HG03025 (cell line): ENCODE measurements around the gene CDYL2.

Experiments
- ATAC-seq: cut with Tn5 transposase; IDR thresholded peaks from one replicate; pipeline ENCODE4 v1.9.1; 2021; ENCODE audit warnings: mild to moderate bottlenecking, moderate library complexity; ENCODE audit not compliant: unreplicated experiment, low FRiP score

Gene CDYL2

DNA sequence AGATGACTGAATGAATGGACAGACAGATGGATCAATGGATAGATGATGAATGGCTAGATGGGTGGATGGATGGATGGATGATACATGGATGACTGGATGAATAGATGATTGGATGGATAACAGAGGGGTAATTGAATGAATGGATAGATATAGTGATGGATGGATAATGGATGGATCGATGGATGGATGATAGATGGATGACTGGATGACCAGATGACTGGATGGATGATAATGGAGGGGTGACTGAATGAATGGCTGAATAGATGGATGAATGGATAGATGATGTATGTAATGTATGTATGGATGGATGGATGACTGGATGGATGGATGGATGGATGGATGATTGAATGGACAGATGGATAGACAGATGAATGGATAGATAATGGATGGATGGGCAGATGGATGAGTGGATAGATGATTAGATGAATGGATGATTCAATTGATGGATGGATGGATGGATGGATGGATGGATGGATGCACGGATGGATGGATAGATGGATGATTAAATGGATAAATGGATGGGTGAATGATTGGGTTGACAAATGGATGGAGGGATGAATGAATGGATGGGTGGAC is 87.7 kb downstream of the CDYL2 start:
- ATAC-seq = no peak

DNA sequence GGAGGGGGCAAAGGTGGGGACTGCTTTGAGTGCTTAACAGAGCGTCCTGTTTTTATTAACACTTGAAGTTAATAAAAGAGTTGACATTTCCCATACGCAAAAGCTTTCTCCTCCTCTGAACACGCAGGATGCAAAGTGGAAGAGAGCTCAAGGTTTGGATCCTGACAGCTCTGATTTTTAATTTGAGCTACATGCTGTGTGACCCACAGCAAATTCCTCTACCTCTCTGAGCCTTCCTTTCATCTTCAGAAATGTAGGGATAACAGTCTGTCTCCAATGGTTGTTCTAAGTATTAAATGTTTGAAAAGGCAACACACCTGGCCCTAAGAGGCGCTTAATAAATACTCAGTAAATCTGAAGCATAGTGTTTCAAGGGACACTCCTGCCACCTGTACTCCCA is 93.0 kb downstream of the CDYL2 start:
- no peak for ATAC-seq

DNA sequence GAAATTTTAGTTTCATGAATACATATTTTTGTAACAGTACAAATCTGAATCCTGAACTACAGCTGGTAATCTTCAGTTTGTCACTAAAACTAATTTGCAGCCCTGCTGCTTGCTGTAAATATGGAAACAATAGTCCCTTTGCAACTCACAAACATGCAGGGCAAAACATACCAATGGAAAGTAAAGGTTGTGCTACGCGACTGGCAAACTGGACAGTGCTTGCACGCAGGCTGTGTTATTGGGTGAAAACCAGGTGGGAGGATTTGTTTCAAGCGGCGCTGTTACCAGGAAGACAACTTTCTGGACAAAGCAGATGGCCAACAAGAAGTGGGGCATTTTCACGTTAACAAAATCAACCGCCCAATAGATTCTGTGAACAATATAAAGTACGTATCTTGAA is 93.5 kb downstream of the CDYL2 start:
- ATAC-seq = no peak

DNA sequence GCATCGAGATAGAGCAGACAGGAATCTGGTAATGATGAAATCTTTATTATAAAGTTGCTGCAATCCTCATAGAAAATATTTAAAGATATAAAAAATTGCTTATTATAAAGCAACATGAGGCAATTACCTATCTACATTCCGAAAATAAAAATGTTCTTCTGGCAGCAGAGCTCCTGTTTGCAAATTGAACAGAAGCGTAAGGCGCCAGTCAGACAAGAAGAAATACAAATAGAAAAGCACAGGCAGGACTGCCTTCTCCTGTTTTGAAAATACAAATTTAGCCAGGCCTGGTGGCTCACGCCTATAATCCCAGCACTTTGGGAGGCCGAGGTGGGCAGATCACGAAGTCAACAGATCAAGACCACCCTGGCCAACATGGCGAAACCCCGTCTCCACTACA is 95.6 kb downstream of the CDYL2 start:
- ATAC-seq = no peak

DNA sequence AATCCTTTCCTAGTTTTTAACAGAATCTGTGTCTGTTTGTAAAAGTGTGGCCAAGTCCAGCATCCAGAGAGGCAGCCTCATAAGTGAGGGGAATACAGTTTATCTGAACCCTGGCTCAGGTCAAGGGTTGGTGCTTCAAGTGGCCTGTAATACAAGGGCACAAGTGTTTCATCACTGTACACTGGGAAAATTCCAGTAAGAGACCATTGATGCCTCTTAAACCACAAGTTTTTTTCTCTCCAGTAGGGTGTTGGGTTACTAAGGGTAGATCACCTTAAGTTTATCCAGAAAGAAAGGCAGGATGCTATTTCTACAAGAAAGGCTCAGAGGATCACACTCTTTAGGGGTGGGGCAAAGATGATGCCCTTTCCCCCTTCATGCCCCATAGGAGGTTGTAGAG is 96.7 kb downstream of the CDYL2 start:
- no peak for ATAC-seq

DNA sequence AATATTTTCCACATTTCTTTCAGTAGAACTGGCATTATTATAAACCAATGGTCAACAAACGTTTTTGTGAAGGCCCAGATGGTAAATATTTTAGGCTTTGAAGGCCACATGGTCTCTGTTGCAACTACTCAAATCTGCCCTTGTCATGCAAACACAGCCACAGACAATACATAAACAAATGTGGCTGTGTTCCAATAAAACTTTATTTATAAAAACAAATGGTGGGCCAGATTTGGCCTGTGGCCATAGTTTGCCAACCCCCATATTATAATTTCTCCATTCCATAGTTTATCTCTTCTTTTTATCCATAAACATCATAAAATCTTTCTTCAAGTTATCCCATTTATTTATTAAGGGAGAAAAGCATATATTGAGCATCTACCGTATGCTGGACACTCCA is 98.8 kb downstream of the CDYL2 start:
- ATAC-seq = no peak

DNA sequence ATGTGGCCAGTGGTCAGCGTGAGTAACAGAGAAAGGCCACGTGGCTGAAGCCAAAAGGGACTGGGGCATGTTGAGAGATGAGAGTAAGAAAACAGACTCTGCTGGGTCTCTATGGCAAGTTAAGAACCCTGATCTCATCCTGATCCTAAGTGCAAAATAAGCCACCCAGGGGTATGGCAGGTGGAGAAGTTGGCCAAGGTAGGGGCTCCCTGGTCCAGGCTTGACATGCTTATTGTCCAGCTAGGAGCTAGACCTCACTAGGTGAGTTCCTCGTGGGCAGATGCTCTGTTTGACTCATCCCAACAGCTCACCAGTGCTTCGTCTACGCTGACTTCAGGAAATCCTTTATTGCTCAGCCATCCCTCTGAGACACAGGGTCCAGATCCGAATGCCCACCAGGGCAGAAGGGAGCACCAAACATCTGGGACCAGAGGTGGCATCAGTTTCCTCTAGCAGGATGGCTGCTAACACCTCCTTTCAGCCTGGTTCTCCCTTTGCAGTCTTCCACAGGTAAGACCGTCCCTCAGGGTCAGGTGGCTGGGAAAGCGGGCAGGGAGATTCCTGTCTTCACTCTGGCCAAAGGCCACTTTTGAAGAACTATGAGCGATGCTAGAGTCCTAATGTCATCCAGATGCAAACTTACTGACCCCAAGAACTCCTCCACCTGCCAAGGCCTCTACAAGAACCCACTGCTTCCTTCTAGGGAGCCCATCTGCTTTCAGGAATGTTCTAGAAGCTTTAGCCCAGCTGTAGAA is 99.5 kb downstream of the CDYL2 start:
- ATAC-seq = no peak

DNA sequence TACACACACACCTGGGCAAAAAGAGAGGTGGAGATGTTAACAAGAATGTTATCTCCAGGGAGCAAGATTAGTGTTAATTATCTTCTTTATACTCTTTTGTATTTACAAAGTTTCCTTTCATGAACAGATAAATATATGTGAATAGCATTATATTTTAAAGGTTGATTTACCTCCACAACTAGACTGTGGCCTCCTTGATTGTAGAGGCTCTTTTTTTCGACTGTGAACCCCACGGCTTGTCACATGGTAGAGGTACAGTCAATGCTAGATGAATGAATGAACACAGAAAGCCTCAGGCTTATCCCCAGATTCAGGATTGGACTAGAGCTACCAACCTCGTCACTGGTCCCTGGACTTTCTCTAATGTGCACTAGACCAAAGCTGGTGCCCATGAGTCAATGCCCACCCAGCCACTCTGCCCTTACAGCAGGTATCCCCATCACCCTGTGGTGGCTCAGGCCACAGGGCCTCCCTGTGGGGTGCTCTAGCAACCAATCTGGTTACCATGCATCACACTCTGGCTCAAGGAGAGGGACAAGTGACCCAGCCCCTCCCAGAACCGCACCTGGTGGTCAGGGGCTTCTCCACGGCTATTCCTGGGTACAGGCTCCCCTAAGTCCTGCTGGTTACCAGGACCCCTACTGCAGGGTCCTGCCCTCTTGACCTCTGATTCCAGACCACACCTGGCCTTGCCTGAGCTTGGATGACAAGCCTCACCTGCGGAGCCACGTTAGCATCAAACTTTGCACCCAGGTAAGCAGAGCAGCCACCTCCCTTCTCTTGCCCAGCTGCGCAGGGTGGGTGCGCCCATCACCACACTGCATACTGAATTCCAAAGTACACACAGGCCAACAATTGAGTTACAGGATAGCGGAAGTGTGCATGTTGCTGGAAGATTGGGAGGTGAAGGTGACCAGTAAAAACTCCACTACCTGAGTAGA is 101.0 kb downstream of the CDYL2 start:
- no peak for ATAC-seq

DNA sequence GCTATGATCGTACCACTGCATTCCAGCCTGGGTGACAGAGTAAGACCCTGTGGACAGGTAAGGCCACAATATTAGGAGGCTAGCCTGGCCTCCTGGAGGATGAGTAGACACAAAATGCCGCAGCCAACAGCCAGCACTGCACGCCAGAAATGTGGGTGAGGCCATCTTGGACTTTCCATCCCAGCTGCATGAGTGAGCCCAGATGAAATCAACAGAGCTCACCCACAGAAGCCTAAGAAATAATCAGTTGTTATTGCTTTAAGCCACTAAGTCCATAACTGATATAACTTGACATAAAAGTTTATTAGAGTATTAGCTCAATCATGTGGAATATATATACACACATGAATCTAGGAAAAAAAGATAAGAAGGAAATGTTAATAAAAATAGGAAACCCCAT is 101.7 kb downstream of the CDYL2 start:
- no peak for ATAC-seq

DNA sequence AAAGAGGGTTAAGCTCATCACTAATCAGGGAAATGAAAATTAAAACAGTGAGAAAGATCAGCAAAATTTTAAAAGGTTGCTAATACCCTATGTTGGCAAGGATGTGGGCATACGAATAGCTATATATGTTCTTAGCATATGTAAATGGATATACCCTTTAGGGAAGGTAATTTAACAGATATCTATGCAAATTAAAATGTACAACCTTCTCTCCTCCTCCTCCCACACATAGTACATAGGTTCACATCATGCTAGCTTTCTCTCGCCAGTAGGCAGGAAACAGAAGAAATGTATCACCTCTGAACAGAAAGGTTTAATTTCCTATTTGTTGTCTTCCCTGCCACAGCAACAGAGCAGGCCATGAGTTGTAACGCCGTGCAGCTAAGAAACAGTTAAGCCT is 103.8 kb downstream of the CDYL2 start:
- ATAC-seq = no peak

DNA sequence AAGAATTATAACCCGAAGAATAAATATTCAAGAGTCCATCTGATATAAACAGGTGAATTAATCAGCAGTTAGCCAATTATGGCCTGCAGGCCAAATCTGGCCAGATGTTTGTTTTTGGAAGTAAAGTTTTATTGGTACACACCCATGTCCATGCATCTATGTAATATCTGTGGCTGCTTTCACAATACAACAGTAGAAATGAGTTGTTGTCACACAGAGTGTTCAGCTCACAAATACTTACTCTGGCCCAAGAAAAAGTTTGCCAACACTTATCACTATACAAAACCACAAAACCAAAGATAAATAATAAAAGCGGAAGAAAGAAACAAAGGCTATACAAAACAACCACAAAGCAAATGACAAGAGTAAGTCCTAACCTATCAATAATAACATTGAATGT is 109.4 kb downstream of the CDYL2 start:
- no peak for ATAC-seq

DNA sequence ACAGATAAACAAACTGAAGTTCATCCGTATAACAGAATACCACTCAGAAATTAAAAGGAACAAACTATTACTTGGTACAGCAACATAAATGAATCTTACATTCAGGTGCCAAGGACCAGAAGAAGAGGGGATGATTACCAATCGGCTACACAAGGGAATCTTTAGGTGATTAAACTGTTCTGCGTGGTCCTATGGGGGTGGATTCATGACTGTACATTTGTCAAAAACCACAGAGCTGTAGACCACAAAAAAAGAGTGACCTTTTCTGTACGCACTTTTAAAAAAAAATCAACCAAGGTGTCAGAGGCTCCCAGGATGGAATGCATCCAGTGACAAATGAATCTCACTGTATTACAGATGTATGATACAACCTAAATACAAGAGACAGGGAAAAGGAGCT is 110.8 kb downstream of the CDYL2 start:
- ATAC-seq = no peak

DNA sequence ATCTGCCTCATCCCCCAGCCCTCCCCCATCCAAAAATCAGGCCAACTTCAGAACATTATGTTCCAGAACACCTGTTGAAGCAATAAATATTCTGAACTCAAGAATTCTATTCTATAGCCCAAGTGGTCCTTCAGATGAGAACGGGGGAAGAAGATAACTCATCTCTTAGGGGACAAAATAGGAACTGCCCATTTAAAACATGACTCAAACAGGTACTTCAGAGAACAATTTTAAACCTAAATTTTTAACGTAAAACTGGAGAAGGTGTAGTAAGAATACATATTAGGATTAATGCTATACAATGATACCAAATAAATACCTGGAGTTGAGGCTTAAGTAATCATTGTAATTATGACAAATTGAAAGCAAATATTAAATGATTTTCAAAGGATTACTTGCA is 112.1 kb downstream of the CDYL2 start:
- ATAC-seq = no peak

DNA sequence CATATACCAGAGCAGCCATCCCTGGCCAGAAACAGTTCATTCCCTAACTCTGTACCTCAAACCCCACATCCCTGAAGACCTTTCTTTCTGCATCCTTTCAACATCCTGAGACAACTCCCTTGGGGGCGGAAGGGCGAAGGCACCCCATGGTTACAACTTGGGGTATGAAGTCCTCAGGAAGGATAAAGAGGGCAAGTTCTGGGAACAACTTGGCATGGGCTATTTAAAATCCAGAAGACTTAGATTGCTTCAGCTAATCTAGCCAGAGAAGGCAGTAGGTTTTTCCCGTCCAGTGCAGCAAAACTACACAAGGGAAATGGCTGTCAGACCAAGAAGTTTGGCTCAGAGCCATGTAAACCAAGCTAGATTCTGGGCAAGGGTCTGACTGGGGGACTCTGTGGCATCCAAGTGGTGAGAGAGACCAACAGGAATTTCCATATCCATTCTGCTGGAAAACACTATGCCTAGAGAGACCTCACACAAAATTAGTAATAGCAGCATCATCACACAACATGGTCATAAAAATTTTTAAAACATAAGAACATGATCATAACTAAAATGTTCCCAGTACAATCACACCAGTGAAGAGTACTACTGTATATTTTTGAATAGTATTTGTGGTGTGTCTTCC is 113.2 kb downstream of the CDYL2 start:
- ATAC-seq = no peak

DNA sequence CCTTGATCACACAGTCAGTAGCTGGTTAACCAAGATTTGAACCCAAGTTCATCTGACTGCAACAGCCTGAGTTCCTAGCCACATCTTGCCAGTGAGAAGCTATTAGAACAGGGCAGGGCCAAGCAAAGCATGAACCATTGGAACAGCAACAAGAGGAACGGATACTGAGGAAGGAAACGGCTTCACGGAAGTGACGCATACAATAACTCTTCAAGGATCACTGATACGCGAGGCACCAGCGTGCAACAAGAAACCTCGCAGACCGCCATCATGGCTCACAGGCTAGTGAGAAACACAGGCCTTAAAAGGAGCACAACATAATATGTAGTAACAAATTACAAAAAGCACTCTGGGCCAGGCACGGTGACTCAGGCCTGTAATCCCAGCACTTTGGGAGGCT is 114.9 kb downstream of the CDYL2 start:
- no peak for ATAC-seq

DNA sequence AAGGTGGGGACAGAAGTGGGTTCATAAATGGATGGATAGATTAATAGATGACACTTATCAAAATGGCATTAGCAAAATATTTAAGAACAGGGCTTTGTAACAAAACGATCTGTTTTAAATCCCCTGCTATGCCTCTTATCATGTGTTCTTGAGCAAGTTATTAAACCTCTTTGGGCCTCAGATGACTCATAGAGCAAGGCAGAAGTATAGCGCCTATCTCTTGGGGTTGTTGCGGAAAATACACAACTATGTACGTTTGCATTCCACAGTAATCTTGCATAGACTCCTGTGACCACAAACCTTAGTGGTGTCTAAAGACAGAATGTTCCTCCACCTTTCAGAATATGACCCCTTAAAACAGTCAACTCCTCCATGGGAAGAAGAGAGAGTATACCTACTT is 116.8 kb downstream of the CDYL2 start:
- no peak for ATAC-seq

DNA sequence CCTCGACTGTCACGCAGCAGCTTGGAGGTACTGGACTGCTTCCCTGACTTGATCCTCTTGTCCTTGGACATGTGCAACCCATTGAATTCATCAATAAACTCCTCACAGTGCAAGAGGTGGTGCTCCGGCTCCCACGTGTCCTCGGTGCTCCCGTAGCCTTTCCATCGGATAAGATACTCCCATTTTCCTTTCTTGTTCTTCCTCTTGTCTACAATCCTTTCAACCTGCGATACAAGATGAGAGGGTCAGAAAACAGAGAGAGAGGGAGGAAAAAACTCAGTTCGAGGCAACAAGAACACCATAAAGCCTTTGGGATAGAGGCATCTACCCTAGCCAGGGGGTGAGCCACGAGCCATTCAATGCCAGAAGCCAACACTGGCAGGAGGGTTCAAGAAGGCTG is 119.5 kb downstream of the CDYL2 start:
- ATAC-seq = no peak

DNA sequence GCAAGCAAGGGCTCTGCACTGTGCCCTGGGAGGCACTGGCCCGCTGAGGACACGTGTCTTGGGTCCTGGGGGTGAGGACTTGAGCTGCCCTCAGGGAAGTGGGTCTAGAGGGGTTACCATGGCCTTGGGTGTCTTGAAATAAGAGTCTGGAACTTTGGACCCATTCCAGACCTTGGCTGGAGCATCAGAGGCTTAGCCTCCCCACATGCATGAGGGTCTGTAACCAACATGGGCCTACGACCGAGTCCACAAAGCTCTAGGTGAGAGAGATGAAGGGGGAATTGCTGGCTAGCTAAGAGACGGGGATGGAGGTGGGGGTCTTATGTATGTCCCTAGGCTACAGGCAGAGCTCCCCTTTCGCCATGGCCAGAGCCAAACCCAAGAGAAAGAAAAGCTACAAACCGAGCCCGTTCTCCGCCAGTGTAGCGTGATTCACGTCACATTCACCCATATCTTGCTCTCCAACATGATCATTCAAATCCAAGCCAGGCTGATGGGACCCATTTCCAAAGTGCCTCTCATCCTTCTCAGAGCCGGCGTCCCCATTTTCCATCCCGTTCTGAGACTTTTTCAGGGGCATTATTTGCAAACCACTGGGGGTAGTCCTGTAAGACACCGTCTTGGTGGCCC is 120.1 kb downstream of the CDYL2 start:
- ATAC-seq = no peak

DNA sequence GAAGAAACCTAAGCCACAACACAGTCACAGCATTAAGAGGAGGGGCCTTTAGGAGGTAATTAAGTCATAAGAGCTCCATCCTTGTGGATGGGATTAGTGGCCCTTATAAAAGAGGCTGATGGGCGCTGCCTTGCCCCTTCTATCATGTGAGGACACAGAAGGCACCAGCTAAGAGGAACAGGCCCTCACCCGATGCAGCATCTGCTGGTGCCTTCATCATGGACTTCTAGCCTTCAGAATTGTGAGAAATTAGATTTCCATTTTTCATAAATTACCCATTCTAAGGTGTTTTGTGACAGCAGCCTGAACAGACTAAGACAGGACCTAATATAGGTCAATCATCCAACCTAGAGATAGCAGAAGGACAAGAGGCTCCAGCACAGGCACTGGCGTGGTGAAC is 120.8 kb downstream of the CDYL2 start:
- no peak for ATAC-seq

DNA sequence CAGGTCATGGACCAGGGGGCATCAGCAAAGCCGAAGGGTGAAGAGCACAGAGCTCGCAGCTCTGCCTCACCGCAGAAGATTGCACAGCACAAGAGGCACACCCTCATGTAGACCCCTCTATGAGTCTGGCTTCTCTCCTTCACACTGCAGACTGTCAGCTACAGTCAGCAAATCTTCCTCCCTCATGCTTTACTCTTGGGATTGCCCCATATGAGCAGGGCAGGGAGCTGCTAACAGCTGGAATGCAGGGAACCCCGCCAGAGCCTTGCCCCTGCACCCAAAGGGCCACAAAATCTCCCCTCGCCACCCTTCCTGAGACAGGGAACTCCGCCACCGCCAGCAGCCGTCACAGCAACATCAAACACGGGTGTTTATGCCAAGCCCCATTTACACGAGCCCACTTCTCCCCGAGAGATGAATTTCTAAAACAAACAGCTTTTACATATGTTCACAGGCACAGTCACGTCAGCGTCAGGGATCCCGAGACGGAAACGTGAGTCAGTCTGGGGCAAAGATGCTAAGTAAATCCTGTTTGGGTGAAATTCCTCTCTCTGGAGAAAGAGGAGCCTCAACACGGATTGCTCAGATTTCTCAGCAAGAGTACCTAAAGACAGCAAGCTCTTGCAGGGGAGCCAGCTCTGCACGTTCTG is 121.9 kb downstream of the CDYL2 start:
- no peak for ATAC-seq
